Thyroid gland (tissue), 4 donors: ENCODE results near the gene ZBED2. TPM values are rescaled to one million over a fixed set of nuclear protein-coding genes. Genes with fewer than 3 reads are reported as not detected.

Experiments used
- DNase-seq, 2 donors: peaks; one replicate each; pipeline ENCODE4 v3.0.0-alpha.2; 2019
- H3K27ac ChIP-seq, 3 donors: fragments of 200-600 bp; sonication (generic); 1 replicate in 2 of 3; 2 replicates in 1 of 3; pipeline ENCODE4 v1.5.1; 2016 to 2019; ENCODE audit warnings: mild to moderate bottlenecking in 1 of 3, moderate library complexity in 1 of 3
- H3K27me3 ChIP-seq: fragments of 200-600 bp; sonication (generic); one replicate; pipeline ENCODE4 v1.5.1; 2019
- H3K36me3 ChIP-seq, 2 donors: fragments of 200-600 bp; sonication (generic); one replicate each; pipeline ENCODE4 v1.5.1; 2016 to 2019
- H3K4me1 ChIP-seq, 2 donors: fragments of 200-600 bp; sonication (generic); one replicate each; pipeline ENCODE4 v1.5.1; 2017 to 2019
- H3K4me3 ChIP-seq, 3 donors: fragments of 200-600 bp; sonication (generic); replicated peaks in 1 of 3; 1 replicate in 2 of 3; 2 replicates in 1 of 3; pipeline ENCODE4 v1.5.1; 2016; ENCODE audit warnings: mild to moderate bottlenecking in 1 of 3
- H3K9me3 ChIP-seq: fragments of 200-600 bp; sonication (generic); one replicate; pipeline ENCODE4 v1.5.1; 2017
- CTCF ChIP-seq, 6 experiments: fragments of 200-600 bp in 3 of 6; fragments of 450-650 bp in 3 of 6; sonication (generic) in 3 of 6; IDR thresholded peaks; one replicate each; pipeline ENCODE4 v1.5.1; 2016 to 2019; ENCODE audit warnings: antibody characterized with exemption in 6 of 6, mild to moderate bottlenecking in 2 of 6, inconsistent platforms in 1 of 6, moderate library complexity in 1 of 6
- POLR2A ChIP-seq, 2 donors: fragments of 450-650 bp; IDR thresholded peaks; one replicate each; pipeline ENCODE4 v1.6.1; 2017; ENCODE audit warnings: antibody characterized with exemption in 2 of 2, mild to moderate bottlenecking in 2 of 2, moderate library complexity in 1 of 2
- WGBS, 2 donors: methylation state at CpG; one replicate each; pipeline ENCODE4 v1.1.5; 2017; 5-methylcytosine and 5-hydroxymethylcytosine counted together
- intact Hi-C: fragments of 100-400 bp; cut with DNase I; formaldehyde crosslinking; loops from one replicate; pipeline ENCODE4 v1.15.1; 2023
- total RNA-seq, 4 donors: library from RNA; depleted of rRNA; stranded (reverse); fragments of >200 nt; gene quantifications; one replicate each; pipeline ENCODE4 v1.2.3, GENCODE V29; 2016

The ZBED2 gene
- total RNA-seq, 4 donors from 2014 or later: 31.1 to 163 (median 88.9) TPM

- 100% methylated on average over 3 of the region's 3 CpGs for WGBS, 2 donors
- no peaks in the 10 kb centered on the region for H3K36me3 ChIP-seq
Measured at GRCh38 chr3:111617406-111617805, 22.3 kb upstream of the ZBED2 start.

GRCh38 chr3:111616417-111617105, 21.4 kb upstream of the ZBED2 start:
- TF ChIP-seq POLR2A (IDR thresholded peaks at IDR 0.05) (no peak), CTCF (IDR thresholded peaks at IDR 0.05) (no peak)

More at GRCh38 chr3:111617406-111617805, 22.3 kb upstream of the ZBED2 start:
- H3K4me1 ChIP-seq: peaks cover 3 to 16% of the 10 kb centered on the region in 2 donors
- intact Hi-C loops: no loop called here
- H3K27me3 ChIP-seq: no peaks in the 10 kb centered on the region
- H3K4me3 ChIP-seq: no peak overlapping the region
- no peak for DNase-seq
- TF ChIP-seq POLR2A (IDR thresholded peaks at IDR 0.05) (no peak), CTCF (IDR thresholded peaks at IDR 0.05) (no peak)
- H3K27ac ChIP-seq: no peak overlapping the region
- no peaks in the 10 kb centered on the region for H3K9me3 ChIP-seq

GRCh38 chr3:111615880-111616279, 20.7 kb upstream of the ZBED2 start:
- no peaks in the 10 kb centered on the region for H3K36me3 ChIP-seq
- H3K9me3 ChIP-seq: no peaks in the 10 kb centered on the region
- no peak for TF ChIP-seq CTCF (IDR thresholded peaks at IDR 0.05)
- TF ChIP-seq POLR2A (IDR thresholded peaks at IDR 0.05): no peak
- intact Hi-C loops: no loop called here
- H3K27me3 ChIP-seq: no peaks in the 10 kb centered on the region
- peaks cover 3 to 15% of the 10 kb centered on the region in 2 donors for H3K4me1 ChIP-seq
- DNase-seq: no peak
- 80 to 82% methylated on average over 3 of the region's 3 CpGs for WGBS, 2 donors
- no peak overlapping the region for H3K27ac ChIP-seq
- H3K4me3 ChIP-seq: no peak overlapping the region

More at GRCh38 chr3:111616417-111617105, 21.4 kb upstream of the ZBED2 start:
- no peak overlapping the region for H3K4me3 ChIP-seq
- no peaks in the 10 kb centered on the region for H3K9me3 ChIP-seq
- 82% methylated on average over 5 to 6 of the region's 6 CpGs for WGBS, 2 donors
- H3K27me3 ChIP-seq: no peaks in the 10 kb centered on the region
- H3K36me3 ChIP-seq: no peaks in the 10 kb centered on the region
- DNase-seq: no peak
- peaks cover 3 to 16% of the 10 kb centered on the region in 2 donors for H3K4me1 ChIP-seq
- H3K27ac ChIP-seq: no peak overlapping the region
- intact Hi-C loops: no loop called here

GRCh38 chr3:111613294-111613693, 18.1 kb upstream of the ZBED2 start:
- intact Hi-C loops: no loop called here
- WGBS, 2 donors: 69 to 94% methylated on average over 1 of the region's 1 CpG
- DNase-seq: no peak
- no peak for TF ChIP-seq CTCF (IDR thresholded peaks at IDR 0.05)
- no peak for TF ChIP-seq POLR2A (IDR thresholded peaks at IDR 0.05)
- H3K4me3 ChIP-seq: no peak overlapping the region
- no peaks in the 10 kb centered on the region for H3K27me3 ChIP-seq
- H3K36me3 ChIP-seq: no peaks in the 10 kb centered on the region
- H3K27ac ChIP-seq: no peak overlapping the region
- no peaks in the 10 kb centered on the region for H3K9me3 ChIP-seq
- H3K4me1 ChIP-seq: no peaks in the 10 kb centered on the region

- Histone ChIP-seq H3K4me3 (no peak overlapping the region), H3K4me1 (no peaks in the 10 kb centered on the region), H3K27ac (no peak overlapping the region), H3K27me3 (no peaks in the 10 kb centered on the region), H3K9me3 (no peaks in the 10 kb centered on the region), H3K36me3 (no peaks in the 10 kb centered on the region)
- intact Hi-C loops: no loop called here
- no peak for DNase-seq
- TF ChIP-seq POLR2A (IDR thresholded peaks at IDR 0.05) (no peak), CTCF (IDR thresholded peaks at IDR 0.05) (no peak)
- WGBS, 2 donors: 90 to 92% methylated on average over 7 to 8 of the region's 8 CpGs
Measured at GRCh38 chr3:111610612-111611054, 15.5 kb upstream of the ZBED2 start.
